Activated CD4-positive, alpha-beta T cell treated with anti-CD3 and anti-CD28 coated beads, Interleukin-2, amount 10 ng/mL, durations not matched to agents 24 days and 14 days (primary cell): ENCODE results near the gene HP1BP3. TPM values are rescaled to one million over a fixed set of nuclear protein-coding genes. Genes with fewer than 3 reads are reported as not detected.
"Not testable (repeated sequence)": the region's sequence is repeated elsewhere in the genome, so short reads cannot be mapped to it uniquely, and the experiment has no call there.

Experiments used
- DNase-seq: peaks from one replicate; pipeline ENCODE4 v3.0.0; 2022
- H3K27ac Mint-ChIP-seq: one replicate; pipeline ENCODE4 v1.8.0; 2022; ENCODE audit warnings: mild to moderate bottlenecking, mixed read lengths
- H3K27me3 Mint-ChIP-seq: one replicate; pipeline ENCODE4 v1.8.0; 2022; ENCODE audit warnings: mixed read lengths
- H3K36me3 Mint-ChIP-seq: one replicate; pipeline ENCODE4 v1.8.0; 2022; ENCODE audit warnings: low read depth, mild to moderate bottlenecking, mixed read lengths
- H3K4me1 Mint-ChIP-seq: one replicate; pipeline ENCODE4 v1.8.0; 2021; ENCODE audit warnings: mixed read lengths
- H3K4me3 Mint-ChIP-seq: one replicate; pipeline ENCODE4 v1.8.0; 2022; ENCODE audit warnings: mild to moderate bottlenecking, moderate library complexity, mixed read lengths
- H3K9me3 Mint-ChIP-seq: one replicate; pipeline ENCODE4 v1.8.0; 2021; ENCODE audit warnings: mixed read lengths
- intact Hi-C: fragments of 100-400 bp; cut with micrococcal nuclease; formaldehyde crosslinking; loops from one replicate; pipeline ENCODE4 v1.15.1; 2023
- total RNA-seq: library from RNA; stranded (reverse); gene quantifications from 2 replicates; pipeline ENCODE4 v1.2.3, GENCODE V29; 2022

Gene HP1BP3
- total RNA-seq, 1 donor from 2014 or later: 239 TPM

- H3K4me3 Mint-ChIP-seq: no peak overlapping the region
- no peaks in the 10 kb centered on the region for H3K9me3 Mint-ChIP-seq
- peaks cover 6% of the 10 kb centered on the region for H3K27me3 Mint-ChIP-seq
- no peak overlapping the region for H3K27ac Mint-ChIP-seq
- no peak for DNase-seq
- intact Hi-C loops: no loop called here
- peaks cover 11% of the 10 kb centered on the region for H3K4me1 Mint-ChIP-seq
- H3K36me3 Mint-ChIP-seq: peaks cover under 1% of the 10 kb centered on the region
Measured at GRCh38 chr1:20790785-20791184, 3.7 kb upstream of the HP1BP3 start.

DNA sequence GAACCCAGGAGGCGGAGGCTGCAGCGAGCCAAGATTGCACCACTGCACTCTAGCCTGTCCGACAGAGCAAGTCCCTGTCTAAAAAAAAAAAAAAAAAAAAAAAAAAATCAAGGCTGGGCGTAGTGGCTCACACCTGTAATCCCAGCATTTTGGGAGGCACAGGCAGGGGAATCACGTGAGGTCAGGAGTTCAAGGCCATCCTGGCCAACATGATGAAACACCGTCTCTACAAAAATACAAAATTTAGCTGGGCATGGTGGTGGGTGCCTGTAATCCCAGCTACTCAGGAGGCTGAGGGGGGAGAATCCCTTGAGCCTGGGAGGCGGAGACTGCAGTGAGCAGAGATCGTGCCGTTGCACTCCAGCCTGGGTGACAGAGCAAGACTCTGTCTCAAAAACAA, 2.5 kb upstream of the HP1BP3 start:
- H3K27me3 Mint-ChIP-seq, H3K36me3 Mint-ChIP-seq, DNase-seq, H3K27ac Mint-ChIP-seq, H3K9me3 Mint-ChIP-seq, H3K4me3 Mint-ChIP-seq: not testable (repeated sequence)
- intact Hi-C loops: loop anchor here (5.0 to 10.0 kb wide), 3 partner anchors 233 to 555 kb away; no protein-coding TSS in a partner anchor
- peaks cover 19% of the 10 kb centered on the region for H3K4me1 Mint-ChIP-seq

DNA sequence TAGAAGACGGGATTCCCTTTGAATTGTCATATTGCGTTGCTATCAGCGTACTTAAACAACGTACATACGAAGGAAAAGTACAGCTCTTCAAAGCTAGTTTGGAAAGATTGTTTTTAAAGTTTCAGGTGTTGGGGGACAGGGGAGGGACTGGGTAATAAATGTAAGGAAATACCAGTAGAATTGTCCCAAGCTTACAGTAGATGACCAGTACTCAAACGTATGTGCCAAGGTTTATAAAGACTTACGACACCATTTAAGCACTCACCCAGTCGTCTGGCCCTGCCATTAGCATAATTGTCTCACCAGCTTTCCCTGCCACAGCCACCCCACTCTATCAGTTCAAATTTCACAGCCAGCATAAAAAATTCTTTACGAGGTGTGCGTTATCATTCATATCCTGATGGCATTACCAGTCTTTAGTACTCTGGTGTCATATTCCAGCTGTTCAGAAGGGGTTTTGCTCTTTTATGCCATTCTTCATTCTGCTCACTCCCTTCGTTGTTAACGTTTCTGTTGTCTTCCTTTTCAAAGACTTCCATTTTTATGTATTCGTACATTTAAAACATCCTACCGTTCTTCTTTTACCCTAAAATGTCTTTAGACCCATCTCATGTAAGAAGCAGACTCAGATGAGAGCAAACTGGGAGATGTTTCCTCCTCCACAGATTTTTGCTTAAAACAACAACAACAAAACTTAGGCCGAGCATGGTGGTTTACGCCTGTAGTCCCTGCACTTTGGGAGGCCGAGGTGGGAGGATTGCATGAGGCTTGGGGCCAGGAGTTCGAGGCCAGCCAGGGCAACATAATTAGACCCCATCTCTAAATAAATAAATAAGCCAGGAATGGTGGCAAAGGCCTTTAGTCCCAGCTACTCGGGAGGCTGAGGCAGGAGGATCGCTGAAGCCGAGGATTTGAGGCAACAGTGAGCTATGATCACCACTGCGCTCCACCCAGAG, 1.0 kb upstream of the HP1BP3 start:
- Mint-ChIP-seq H3K27me3 (peaks cover 6% of the 10 kb centered on the region), H3K4me3 (peak overlapping the region; percentile 93), H3K27ac (peak overlapping the region; percentile 94), H3K9me3 (no peaks in the 10 kb centered on the region), H3K4me1 (peaks cover 24% of the 10 kb centered on the region), H3K36me3 (peaks cover 4% of the 10 kb centered on the region)
- DNase-seq: no peak
- intact Hi-C loops: loop anchor here (2.0 to 10.0 kb wide), 6 partner anchors 55 to 557 kb away; partner anchors contain the start of genes EIF4G3 and SH2D5

DNA sequence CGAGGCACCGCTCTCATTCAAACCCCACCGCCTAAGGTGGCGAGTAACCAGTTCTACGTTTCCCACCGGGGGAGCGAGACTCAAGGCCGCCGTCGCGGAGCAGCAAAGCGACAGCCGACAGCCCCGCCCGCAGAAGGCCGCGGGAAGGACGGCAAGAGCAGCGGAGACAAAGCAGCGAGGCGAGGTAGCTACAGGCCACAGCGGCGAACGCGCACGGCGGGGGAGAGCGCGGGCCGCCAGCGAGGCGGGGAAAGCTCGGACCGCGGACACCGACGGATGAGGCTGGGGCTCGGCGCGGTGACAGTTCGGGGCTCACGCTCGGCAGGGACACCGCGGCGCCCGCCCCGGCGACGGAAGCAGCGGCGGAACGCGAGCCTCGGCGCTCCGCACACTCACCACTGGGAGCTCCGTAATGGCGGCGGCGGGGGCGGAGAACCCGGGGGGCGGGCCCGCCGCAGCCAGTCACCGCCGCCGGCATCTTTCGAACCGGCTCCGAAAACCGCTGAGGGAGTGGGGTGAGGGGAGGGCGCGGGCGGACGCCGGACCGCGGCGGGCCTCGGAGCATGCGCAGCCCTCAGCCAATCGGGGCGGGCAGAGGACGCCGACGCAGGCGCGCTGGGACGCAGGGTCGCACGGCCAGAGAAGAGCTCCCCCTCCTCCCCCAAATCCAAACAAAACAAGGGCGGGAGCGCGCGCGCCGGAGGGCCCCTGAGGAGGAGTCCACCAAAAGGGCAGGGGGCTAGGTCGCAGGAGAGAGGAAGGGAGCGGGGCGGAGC, 666 bp downstream of the HP1BP3 start:
- peaks cover 4% of the 10 kb centered on the region for H3K36me3 Mint-ChIP-seq
- peaks cover 24% of the 10 kb centered on the region for H3K4me1 Mint-ChIP-seq
- peaks cover 6% of the 10 kb centered on the region for H3K27me3 Mint-ChIP-seq
- no peaks in the 10 kb centered on the region for H3K9me3 Mint-ChIP-seq
- peak overlapping the region; percentile 93 for H3K4me3 Mint-ChIP-seq
- peak; percentile 99 for DNase-seq
- peak overlapping the region; percentile 98 for H3K27ac Mint-ChIP-seq
- intact Hi-C loops: loop anchor here (1.0 to 10.0 kb wide), 7 partner anchors 54 to 558 kb away; partner anchors contain the start of genes EIF4G3 and SH2D5

DNA sequence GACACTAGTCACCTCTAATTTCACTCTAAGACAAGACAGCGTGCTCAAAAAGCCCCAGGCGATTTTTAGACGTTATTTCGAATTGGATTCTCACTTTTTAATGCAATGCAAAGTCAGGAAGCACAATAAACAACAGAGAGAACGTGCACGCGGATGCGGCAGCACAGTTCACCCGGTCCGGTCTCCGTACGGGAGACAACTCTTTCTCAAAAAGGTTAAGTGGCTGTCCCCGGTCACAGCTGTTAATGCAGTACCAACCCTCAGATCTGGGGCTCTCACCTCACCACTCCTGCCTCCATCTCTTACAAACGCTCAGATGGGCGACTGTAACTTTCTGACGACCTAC, 1.2 kb downstream of the HP1BP3 start:
- Mint-ChIP-seq H3K36me3 (peaks cover 8% of the 10 kb centered on the region), H3K4me1 (peaks cover 28% of the 10 kb centered on the region), H3K9me3 (no peaks in the 10 kb centered on the region), H3K27ac (peak overlapping the region; percentile 98), H3K4me3 (peak overlapping the region; percentile 93), H3K27me3 (peaks cover 6% of the 10 kb centered on the region)
- no peak for DNase-seq
- intact Hi-C loops: loop anchor here (1.0 to 10.0 kb wide), 7 partner anchors 53 to 559 kb away; partner anchors contain the start of genes EIF4G3 and SH2D5

DNA sequence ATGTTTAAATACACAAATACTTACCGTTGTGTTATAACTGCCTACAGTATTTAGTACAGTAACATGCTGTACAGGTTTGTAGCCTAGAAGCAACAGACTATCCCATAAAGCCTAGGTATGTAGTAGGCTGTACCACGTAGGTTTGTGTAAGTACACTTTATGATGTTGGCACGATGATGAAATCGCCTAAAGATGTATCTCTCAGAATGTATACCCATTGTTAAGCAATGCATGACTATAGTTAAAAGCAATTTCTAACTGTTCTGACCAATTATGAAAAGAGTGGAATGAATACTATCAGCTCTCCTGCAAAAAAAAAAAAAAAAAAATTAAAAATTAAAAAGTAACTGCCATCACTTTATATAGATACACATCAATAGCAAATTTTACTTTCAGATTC, 11.4 kb downstream of the HP1BP3 start:
- DNase-seq: no peak
- peaks cover 50% of the 10 kb centered on the region for H3K36me3 Mint-ChIP-seq
- H3K4me3 Mint-ChIP-seq: no peak overlapping the region
- intact Hi-C loops: no loop called here
- no peaks in the 10 kb centered on the region for H3K9me3 Mint-ChIP-seq
- no peaks in the 10 kb centered on the region for H3K27me3 Mint-ChIP-seq
- H3K27ac Mint-ChIP-seq: no peak overlapping the region
- H3K4me1 Mint-ChIP-seq: peaks cover 16% of the 10 kb centered on the region

GRCh38 chr1:20771780-20772179, 15.3 kb downstream of the HP1BP3 start:
- Mint-ChIP-seq H3K27me3 (no peaks in the 10 kb centered on the region), H3K4me1 (peaks cover 4% of the 10 kb centered on the region), H3K4me3 (no peak overlapping the region), H3K27ac (no peak overlapping the region), H3K9me3 (no peaks in the 10 kb centered on the region), H3K36me3 (peaks cover 55% of the 10 kb centered on the region)
- no peak for DNase-seq
- intact Hi-C loops: no loop called here

GRCh38 chr1:20770314-20771087, 16.6 kb downstream of the HP1BP3 start:
- Mint-ChIP-seq H3K27ac (no peak overlapping the region), H3K36me3 (peaks cover 59% of the 10 kb centered on the region), H3K4me3 (no peak overlapping the region), H3K4me1 (peaks cover 2% of the 10 kb centered on the region), H3K27me3 (no peaks in the 10 kb centered on the region), H3K9me3 (no peaks in the 10 kb centered on the region)
- DNase-seq: no peak
- intact Hi-C loops: no loop called here

GRCh38 chr1:20767271-20767670, 19.8 kb downstream of the HP1BP3 start:
- no peak for DNase-seq
- Mint-ChIP-seq H3K36me3 (peaks cover 54% of the 10 kb centered on the region), H3K9me3 (no peaks in the 10 kb centered on the region), H3K4me3 (no peak overlapping the region), H3K4me1 (no peaks in the 10 kb centered on the region), H3K27ac (no peak overlapping the region), H3K27me3 (no peaks in the 10 kb centered on the region)
- intact Hi-C loops: no loop called here

DNA sequence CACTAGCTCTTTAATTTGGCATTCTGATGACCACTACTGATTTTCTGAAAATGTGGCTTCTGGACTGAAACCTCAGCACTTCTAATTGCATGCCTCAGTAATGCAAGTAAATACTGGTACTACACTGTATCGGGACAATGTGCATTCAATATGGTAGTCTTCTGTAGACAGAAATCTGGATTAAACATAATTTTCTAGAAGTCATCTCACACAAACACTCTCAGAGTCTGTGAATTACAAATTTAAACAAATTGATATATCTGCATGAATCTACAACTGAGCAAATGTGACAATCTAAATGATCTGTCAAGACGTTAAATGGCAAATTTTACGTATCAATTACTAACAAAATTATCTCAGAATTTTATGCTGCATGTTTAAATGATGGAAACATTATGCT, 23.7 kb downstream of the HP1BP3 start:
- H3K27ac Mint-ChIP-seq: no peak overlapping the region
- peaks cover 59% of the 10 kb centered on the region for H3K36me3 Mint-ChIP-seq
- DNase-seq: no peak
- H3K4me3 Mint-ChIP-seq: no peak overlapping the region
- no peaks in the 10 kb centered on the region for H3K27me3 Mint-ChIP-seq
- no peaks in the 10 kb centered on the region for H3K9me3 Mint-ChIP-seq
- intact Hi-C loops: no loop called here
- no peaks in the 10 kb centered on the region for H3K4me1 Mint-ChIP-seq

- Mint-ChIP-seq H3K9me3 (no peaks in the 10 kb centered on the region), H3K4me3 (no peak overlapping the region), H3K27me3 (no peaks in the 10 kb centered on the region), H3K4me1 (no peaks in the 10 kb centered on the region), H3K27ac (no peak overlapping the region), H3K36me3 (peaks cover 65% of the 10 kb centered on the region)
- DNase-seq: no peak
- intact Hi-C loops: no loop called here
Measured at GRCh38 chr1:20760322-20760721, 26.8 kb downstream of the HP1BP3 start.

DNA sequence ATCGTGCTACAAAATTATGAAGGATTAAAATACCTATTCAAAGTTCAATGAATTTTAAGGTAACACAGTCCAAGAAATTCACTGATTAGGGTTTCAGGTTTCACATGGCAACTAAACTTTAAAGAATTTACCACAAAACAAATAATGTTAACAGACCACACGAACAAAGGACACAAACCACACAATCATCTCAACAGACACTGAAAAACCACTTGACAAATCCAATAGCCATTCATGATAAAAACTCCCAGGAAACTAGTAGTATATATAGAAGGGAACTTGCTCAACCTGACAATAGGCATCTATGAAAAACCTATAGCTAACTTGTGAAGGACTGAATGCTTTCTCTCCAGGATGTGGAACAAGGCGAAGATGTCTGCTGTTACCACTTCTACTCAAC, 33.5 kb downstream of the HP1BP3 start:
- intact Hi-C loops: no loop called here
- H3K36me3 Mint-ChIP-seq: peaks cover 48% of the 10 kb centered on the region
- peaks cover 2% of the 10 kb centered on the region for H3K4me1 Mint-ChIP-seq
- H3K4me3 Mint-ChIP-seq: no peak overlapping the region
- DNase-seq: no peak
- no peaks in the 10 kb centered on the region for H3K27me3 Mint-ChIP-seq
- H3K9me3 Mint-ChIP-seq: no peaks in the 10 kb centered on the region
- H3K27ac Mint-ChIP-seq: no peak overlapping the region

GRCh38 chr1:20751462-20751990, 35.6 kb downstream of the HP1BP3 start:
- Mint-ChIP-seq H3K4me1 (peaks cover 2% of the 10 kb centered on the region), H3K4me3 (no peak overlapping the region), H3K9me3 (no peaks in the 10 kb centered on the region), H3K36me3 (peaks cover 53% of the 10 kb centered on the region), H3K27me3 (no peaks in the 10 kb centered on the region), H3K27ac (no peak overlapping the region)
- intact Hi-C loops: no loop called here
- DNase-seq: no peak
